Measurements from ENCODE around the gene MAN2B1. TPM values are rescaled to one million over a fixed set of nuclear protein-coding genes. Genes with fewer than 3 reads are reported as not detected.

Gene MAN2B1
- total RNA-seq, 1 experiment from 2014 or later = 84.4 TPM

DNA sequence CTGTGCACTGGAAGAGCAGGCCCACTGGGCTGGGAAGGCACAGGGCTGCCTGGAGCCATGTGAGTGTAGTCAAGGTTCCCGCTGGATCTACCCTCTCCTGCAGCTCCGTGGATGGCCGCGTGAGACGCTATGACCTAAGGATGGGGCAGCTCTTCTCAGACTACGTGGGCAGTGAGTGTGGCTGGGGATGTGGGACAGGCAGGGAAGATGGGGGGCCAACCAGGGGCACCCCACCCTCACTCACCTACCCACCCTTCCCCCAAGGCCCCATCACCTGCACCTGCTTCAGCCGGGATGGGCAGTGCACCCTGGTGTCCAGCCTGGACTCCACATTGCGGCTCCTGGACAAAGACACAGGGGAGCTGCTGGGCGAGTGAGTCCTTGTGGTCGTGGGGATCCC lies 6.2 kb upstream of the MAN2B1 start:
- H3K4me3 Mint-ChIP-seq (ENCODE audit: low read depth, unreplicated experiment) = no peak overlapping the region
- DNase-seq = no peak
- no peaks in the 10 kb centered on the region for H3K27me3 Mint-ChIP-seq (ENCODE audit: unreplicated experiment)
- CTCF ChIA-PET = interaction anchor here (0.5 to 1.0 kb wide), 2 partner anchors 9 to 196 kb away, joined by 3 read pairs; partner anchors contain the start of gene DHPS
- H3K4me1 Mint-ChIP-seq (ENCODE audit: low read depth, unreplicated experiment) = peaks cover 8% of the 10 kb centered on the region
- TF ChIP-seq, protein P1, sequence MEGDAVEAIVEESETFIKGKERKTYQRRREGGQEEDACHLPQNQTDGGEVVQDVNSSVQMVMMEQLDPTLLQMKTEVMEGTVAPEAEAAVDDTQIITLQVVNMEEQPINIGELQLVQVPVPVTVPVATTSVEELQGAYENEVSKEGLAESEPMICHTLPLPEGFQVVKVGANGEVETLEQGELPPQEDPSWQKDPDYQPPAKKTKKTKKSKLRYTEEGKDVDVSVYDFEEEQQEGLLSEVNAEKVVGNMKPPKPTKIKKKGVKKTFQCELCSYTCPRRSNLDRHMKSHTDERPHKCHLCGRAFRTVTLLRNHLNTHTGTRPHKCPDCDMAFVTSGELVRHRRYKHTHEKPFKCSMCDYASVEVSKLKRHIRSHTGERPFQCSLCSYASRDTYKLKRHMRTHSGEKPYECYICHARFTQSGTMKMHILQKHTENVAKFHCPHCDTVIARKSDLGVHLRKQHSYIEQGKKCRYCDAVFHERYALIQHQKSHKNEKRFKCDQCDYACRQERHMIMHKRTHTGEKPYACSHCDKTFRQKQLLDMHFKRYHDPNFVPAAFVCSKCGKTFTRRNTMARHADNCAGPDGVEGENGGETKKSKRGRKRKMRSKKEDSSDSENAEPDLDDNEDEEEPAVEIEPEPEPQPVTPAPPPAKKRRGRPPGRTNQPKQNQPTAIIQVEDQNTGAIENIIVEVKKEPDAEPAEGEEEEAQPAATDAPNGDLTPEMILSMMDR (IDR thresholded peaks at IDR 0.05; ENCODE audit: unreplicated experiment) = no peak
- H3K9me3 Mint-ChIP-seq (ENCODE audit: low read depth, unreplicated experiment) = no peaks in the 10 kb centered on the region
- no TSS peak for BruUV-seq (replicated peaks)
- H3K27ac Mint-ChIP-seq (ENCODE audit: unreplicated experiment) = no peak overlapping the region
- peaks cover 63% of the 10 kb centered on the region for H3K36me3 Mint-ChIP-seq (ENCODE audit: insufficient read depth, unreplicated experiment)
- intact Hi-C loops (cut with micrococcal nuclease; ENCODE audit: unreplicated experiment) = loop anchor here (5.0 kb wide), 1 partner anchor 175 kb away; no protein-coding TSS in a partner anchor

DNA sequence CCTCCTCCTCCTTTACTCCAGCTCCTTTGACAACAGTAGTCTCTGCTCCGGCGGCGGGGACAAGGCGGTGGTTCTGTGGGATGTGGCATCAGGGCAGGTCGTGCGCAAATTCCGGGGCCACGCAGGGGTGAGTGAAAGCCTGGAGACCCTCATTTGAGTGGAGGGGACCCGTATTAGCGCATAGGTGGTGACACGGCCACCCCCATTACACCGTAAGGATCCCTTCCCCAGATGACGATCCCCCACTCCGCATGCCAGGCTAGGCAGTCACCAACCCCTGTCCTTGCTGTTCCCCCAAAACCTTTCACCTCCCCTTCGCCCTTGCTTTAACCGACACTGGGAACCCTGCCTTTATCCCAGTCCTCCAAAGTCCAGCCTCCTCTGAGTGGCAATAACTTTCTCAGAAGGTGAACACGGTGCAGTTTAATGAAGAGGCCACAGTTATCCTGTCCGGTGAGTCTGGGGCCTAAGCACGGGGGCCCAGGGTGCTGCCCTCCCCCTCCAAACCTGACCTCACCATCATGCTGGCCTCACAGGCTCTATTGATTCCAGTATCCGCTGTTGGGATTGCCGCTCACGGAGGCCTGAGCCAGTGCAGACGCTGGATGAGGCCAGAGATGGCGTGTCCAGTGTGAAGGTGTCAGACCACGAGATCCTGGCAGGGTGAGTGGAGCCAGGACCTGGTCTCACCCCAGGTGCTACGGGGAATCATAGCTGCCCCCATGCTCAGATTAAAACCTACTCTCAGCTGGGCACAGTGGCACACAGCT lies 3.8 kb upstream of the MAN2B1 start:
- CTCF ChIA-PET = interaction anchor here (0.6 kb wide), 1 partner anchor 521 kb away, joined by 6 read pairs; no protein-coding TSS in a partner anchor
- no peaks in the 10 kb centered on the region for H3K27me3 Mint-ChIP-seq (ENCODE audit: unreplicated experiment)
- H3K9me3 Mint-ChIP-seq (ENCODE audit: low read depth, unreplicated experiment) = no peaks in the 10 kb centered on the region
- no peak for DNase-seq
- intact Hi-C loops (cut with micrococcal nuclease; ENCODE audit: unreplicated experiment) = loop anchor here (5.0 kb wide), 1 partner anchor 173 kb away; no protein-coding TSS in a partner anchor
- H3K4me1 Mint-ChIP-seq (ENCODE audit: low read depth, unreplicated experiment) = peaks cover 8% of the 10 kb centered on the region
- TF ChIP-seq, protein P1 (IDR thresholded peaks at IDR 0.05; ENCODE audit: unreplicated experiment) = no peak
- H3K27ac Mint-ChIP-seq (ENCODE audit: unreplicated experiment) = peak overlapping the region; percentile 95
- H3K36me3 Mint-ChIP-seq (ENCODE audit: insufficient read depth, unreplicated experiment) = peaks cover 66% of the 10 kb centered on the region
- H3K4me3 Mint-ChIP-seq (ENCODE audit: low read depth, unreplicated experiment) = peak overlapping the region; percentile 88
- no TSS peak for BruUV-seq (replicated peaks)

DNA sequence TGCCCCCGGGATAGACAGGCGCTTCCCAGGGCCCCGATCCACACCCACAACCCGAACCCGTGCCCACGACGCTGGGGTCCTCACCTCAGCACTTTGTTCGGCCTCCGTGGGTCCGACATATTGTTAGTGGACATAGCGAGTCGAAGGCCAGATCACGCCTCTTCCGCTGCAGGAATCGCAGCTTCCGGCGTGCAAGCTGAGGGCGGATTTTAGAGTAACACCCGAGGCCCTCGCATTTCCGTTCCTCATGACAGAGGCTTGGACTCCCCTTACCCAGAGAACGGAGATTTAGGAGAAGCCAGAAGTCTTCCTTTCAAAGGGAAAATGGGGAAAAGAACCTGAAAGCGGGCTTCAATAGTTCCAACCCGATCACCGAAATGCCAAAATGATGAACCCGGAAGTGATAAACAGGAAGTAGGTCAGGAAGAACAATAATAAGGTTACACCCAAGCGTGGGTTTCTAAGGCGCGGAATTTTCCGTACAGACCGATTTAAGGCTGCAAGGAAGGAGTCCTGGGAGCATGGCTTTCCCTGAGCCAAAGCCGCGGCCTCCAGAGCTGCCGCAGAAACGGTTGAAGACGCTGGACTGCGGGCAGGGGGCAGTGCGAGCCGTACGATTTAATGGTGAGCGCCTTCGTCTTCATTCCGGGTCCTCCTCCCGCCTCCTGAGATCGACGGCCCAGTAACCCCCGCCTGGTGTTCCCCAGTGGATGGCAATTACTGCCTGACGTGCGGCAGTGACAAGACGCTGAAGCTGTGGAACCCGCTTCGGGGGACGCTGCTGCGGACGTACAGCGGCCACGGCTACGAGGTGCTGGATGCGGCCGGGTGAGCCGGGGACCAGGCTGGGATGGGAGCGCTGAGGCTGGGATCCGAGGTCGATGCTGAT lies 3.0 kb upstream of the MAN2B1 start:
- Mint-ChIP-seq H3K36me3 (ENCODE audit: insufficient read depth, unreplicated experiment) (peaks cover 64% of the 10 kb centered on the region), H3K27me3 (ENCODE audit: unreplicated experiment) (no peaks in the 10 kb centered on the region), H3K4me3 (ENCODE audit: low read depth, unreplicated experiment) (peak overlapping the region; percentile 88), H3K27ac (ENCODE audit: unreplicated experiment) (peak overlapping the region; percentile 95), H3K9me3 (ENCODE audit: low read depth, unreplicated experiment) (no peaks in the 10 kb centered on the region), H3K4me1 (ENCODE audit: low read depth, unreplicated experiment) (peaks cover 8% of the 10 kb centered on the region)
- intact Hi-C loops (cut with micrococcal nuclease; ENCODE audit: unreplicated experiment) = loop anchor here (5.0 kb wide), 2 partner anchors 107 to 172 kb away; no protein-coding TSS in a partner anchor
- peak; percentile 65 for DNase-seq
- CTCF ChIA-PET = interaction anchor here (0.6 kb wide), 2 partner anchors 151 to 521 kb away, joined by 4 to 6 read pairs; no protein-coding TSS in a partner anchor
- TF ChIP-seq, protein P1 (IDR thresholded peaks at IDR 0.05; ENCODE audit: unreplicated experiment) = no peak
- TSS peak; percentile 56 for BruUV-seq (replicated peaks)

DNA sequence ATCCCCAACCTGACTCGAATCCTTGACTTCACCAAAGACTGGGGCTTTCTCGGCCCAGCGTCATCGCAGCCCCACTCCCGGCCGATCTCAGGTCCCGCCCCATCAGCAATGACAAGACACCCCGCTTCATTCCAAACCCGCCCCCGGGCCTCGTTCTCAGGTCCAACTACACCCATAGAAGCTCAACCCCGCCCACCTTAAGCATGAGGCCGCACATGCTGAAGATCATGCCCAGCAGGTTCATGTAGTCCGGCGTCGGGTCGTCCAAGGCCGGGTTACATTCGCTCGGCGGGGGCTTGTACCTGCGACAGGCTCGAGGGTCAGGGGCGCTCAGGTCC lies 2.4 kb upstream of the MAN2B1 start:
- TF ChIP-seq, protein P1 (IDR thresholded peaks at IDR 0.05; ENCODE audit: unreplicated experiment) = no peak
- peaks cover 8% of the 10 kb centered on the region for H3K4me1 Mint-ChIP-seq (ENCODE audit: low read depth, unreplicated experiment)
- peak overlapping the region; percentile 95 for H3K27ac Mint-ChIP-seq (ENCODE audit: unreplicated experiment)
- no peaks in the 10 kb centered on the region for H3K27me3 Mint-ChIP-seq (ENCODE audit: unreplicated experiment)
- CTCF ChIA-PET = interaction anchor here (0.6 kb wide), 1 partner anchor 152 kb away, joined by 4 read pairs; no protein-coding TSS in a partner anchor
- peak; percentile 28 for DNase-seq
- H3K4me3 Mint-ChIP-seq (ENCODE audit: low read depth, unreplicated experiment) = peak overlapping the region; percentile 88
- no peaks in the 10 kb centered on the region for H3K9me3 Mint-ChIP-seq (ENCODE audit: low read depth, unreplicated experiment)
- BruUV-seq (replicated peaks) = TSS peak; percentile 62
- H3K36me3 Mint-ChIP-seq (ENCODE audit: insufficient read depth, unreplicated experiment) = peaks cover 59% of the 10 kb centered on the region
- intact Hi-C loops (cut with micrococcal nuclease; ENCODE audit: unreplicated experiment) = loop anchor here (5.0 kb wide), 1 partner anchor 107 kb away; no protein-coding TSS in a partner anchor
